GM19468 (cell line): Measurements from ENCODE around the gene C10orf105.

Experiments used
- ATAC-seq: cut with Tn5 transposase; IDR thresholded peaks from one replicate; pipeline ENCODE4 v1.9.1; 2021; ENCODE audit warnings: mild to moderate bottlenecking, moderate library complexity, moderate number of reproducible peaks; ENCODE audit not compliant: unreplicated experiment; ENCODE audit errors: extremely low read depth

C10orf105 gene

DNA sequence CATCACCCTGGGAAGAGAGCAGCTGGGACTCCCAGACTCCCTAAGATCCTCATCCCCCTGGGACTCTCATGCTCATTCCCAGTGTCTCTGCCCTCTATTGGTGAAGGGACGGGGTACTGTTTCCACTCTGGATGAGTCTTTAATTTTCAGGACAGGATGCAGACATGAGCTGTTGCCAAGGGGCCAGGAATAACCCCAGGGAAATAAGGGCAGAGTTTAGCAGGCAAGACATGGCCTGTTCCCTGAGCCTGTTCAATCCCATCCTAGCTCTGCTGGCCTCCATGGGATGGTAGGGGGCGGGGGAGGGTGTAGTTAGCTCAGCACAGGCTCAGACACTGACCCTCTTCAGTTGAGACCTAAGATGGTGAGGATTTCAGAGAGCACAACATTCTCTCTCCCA, 14.0 kb downstream of the C10orf105 start:
- no peak for ATAC-seq

DNA sequence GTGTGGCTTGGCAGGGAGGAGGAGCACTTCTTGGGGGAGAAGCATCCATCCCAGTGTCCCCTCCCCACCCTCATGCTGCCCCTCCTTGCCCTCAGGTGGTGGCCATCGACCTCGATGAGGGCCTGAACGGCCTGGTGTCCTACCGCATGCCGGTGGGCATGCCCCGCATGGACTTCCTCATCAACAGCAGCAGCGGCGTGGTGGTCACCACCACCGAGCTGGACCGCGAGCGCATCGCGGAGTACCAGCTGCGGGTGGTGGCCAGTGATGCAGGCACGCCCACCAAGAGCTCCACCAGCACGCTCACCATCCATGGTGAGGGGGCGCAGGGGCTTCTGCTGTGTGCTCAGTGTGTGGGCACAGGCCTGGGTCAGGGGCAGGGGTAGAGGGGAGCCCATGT, 14.8 kb downstream of the C10orf105 start:
- no peak for ATAC-seq

DNA sequence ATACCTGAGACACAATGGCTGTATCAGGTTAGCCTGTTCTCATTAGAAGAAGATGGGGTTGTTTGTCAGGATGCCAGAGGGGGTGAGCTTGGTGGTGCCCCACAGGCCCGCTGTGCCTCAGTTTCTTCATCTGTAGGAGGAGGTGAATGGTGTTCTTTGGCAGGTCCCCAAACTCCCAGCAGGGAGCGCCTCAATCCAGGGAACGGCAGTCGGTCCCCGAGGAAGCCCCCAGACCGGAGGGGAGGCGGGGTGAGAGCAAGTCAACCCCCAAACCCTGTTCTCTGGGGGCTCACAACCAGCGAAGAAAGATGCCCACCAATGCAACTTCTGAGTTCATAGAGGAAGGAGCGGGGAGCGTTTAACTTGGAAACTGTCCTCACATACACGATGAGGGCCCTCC, 16.0 kb downstream of the C10orf105 start:
- no peak for ATAC-seq

DNA sequence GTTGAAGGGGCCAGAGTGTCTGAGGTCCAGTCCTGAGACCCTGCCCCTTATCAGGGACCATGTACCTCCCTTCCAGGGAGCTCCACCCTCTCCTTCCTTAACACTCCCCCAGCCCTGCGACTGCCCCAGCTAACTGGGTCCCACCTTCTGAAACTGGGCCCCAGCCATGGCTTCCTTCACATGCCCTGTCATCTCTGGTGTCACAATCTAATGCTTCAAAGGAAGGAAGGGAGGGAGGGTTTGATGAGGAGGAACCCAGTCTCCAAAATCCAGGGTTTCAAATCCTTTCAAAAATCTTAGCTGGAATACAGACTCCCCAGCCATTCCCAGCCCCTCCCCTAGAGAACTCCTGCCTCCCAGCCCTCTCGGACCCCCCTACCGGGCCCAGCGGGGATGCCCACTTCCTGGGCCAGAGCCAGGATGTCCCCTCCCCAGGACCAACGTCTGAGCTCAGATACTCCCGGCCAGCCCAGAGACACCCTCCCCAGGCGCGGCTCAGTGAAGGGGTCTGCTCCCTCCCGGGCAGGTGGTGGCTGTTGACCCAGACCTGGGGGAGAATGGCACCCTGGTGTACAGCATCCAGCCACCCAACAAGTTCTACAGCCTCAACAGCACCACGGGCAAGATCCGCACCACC, 18.0 kb downstream of the C10orf105 start:
- no peak for ATAC-seq

DNA sequence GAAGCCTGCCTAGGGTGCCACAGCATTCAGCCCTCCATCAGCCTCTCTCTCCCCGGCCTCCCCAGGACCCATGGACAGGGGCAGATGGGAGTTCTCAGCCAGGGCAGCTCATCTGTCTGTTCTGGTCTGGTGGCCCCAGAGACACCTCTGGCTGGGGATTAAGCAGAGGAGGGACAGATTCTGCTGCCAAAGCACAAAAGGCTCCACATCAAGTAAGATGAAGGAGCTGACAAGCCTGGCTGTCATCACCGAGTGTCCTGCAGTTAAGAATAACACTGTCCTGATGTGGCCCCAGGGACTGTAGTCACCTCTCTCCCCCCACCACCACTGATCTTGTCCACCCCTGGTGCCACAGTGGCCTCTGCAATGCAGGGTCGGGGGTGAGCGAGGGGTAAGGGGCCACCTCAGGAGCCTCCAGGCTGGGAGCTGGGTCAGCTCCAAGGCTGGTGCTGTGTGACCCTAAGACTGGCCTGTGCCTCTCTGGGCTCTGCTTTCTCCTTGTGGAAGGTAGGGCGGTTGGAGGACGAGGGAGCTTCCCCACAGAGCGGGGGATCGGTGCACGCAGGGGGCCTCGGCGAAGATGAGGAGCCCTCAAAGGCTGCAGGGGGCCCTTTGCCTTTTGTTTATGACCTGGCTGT, 18.7 kb downstream of the C10orf105 start:
- no peak for ATAC-seq

DNA sequence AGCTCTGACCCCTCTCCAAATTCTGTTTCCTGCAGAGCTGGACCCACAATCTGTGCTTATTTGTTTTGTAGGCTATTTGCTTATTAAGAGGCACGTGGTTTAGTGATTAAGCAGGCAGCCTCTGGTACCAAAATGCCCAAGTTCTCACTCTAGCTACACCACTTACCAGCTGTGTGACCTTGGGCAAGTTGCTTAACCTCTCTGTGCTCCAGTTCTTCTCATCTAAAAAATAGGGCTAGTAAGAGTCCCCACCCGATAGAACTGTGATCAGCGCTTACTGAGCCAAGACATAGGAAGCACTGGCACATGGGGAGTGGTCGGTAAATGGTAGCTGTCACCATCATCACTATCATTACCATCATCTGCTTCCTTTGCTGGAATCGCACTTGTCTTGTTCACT, 20.8 kb downstream of the C10orf105 start:
- ATAC-seq: no peak

DNA sequence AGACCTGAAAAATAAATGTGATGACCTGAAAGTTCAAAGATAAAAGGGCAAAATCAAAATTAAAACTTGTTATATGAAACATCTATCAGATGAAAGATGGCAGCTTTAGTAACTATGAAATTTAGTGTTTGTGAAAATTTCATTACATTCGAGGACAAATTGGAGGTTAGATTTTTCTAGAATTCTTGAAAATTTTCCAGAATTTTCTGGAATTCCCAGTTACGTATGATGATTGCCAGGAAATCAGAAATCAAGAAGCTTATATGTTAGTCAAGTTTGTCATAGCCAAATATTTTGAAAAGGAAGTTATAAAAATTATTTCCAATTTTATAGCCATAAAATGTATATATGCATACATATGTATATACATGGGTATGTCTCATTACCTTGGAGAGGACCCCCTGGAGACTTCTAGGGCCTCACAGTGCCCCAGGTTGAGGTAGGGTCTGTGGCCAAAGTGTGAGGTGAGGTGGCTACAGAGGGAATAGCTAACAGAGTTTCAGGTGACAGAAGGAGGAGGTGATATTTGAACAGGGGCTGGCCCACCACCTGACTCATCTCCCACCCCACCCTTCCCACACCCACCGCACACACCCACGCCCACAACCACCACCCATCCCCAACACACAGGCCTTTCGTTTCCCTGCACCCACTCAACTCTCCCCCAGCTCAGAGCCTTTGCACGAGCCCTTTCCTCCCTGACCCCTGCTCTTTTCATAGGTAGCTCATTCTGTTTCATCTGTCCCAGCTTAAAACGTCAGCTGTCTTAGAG, 21.5 kb downstream of the C10orf105 start:
- ATAC-seq: no peak

DNA sequence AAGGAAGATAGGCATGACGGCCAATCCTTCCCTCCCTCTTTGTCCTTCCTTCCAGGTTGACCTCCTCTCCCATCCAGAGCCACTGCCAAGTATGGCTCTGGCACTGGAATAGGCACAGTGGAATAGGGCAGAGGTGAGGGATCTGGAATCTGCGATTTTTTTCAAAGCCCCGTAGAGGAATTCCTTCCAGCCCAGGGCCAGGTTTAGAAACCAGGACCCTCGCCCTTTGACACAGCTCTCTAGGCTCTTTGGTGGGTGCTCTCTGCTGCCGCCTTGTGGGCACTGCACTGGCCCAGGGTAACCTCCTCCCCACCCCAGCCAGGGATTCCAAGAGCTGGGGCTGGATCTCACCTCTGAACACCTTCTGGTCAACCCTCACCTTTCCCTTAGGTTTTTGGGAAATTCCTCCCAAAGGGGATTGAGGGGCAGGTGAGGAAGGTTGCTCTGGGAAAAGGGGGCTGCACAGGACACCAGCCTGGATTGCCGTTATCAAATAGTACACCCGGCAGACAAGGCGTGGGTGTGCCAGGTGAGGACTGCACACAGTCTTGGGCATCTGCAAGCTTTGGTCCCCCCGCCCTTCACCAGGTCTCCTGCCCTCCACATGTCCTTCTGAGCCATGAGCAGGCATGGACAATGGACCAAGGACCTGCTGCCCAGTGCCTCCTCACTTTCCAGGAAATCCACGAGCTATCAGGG, 22.8 kb downstream of the C10orf105 start:
- no peak for ATAC-seq

DNA sequence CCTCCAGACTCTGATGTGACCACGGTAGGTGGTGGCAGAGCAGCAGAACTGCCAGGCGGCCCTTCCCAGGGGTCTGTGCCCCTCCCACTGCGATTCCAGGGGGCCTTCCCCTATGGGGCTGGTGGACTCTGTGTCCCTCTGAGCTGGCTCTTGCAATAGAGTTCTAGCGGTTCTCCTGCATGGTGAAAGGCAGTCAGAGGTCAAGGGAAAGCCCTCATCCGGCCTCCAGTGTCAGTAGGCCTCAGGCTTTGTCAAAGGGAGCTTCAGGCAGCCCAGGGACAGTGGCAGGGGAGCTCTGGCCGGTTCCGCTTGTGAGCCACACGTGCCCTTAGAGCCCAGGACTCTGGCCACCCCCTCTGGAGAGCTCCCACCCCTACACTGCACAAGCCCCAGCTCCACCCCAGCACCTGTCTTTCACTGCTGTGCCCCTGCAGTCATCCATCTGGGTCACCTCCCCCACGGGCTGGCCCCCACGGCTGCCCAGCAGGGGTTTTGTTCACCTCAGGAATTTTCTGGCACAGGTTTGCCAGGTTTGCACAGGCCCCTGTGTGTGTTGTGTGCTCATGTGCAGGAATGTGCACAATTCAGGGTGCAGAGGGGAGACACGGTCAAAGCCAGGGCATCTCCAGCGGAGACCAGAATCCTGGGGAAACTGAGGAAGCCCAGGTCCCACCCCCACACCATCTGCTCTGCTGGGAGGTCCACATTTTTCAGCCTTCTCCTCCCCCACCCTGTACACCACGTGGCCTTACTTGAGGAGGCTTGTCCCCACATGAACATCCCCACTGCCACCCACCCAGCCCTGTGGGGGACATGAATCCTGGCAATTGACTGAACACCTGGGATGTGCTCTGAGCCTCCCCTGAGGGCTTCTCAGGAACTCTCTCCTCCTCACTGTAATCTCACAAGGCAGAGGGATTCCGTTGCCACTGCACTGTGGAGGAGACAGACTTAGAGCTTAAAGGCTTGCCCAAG, 23.8 kb downstream of the C10orf105 start:
- ATAC-seq: no peak

DNA sequence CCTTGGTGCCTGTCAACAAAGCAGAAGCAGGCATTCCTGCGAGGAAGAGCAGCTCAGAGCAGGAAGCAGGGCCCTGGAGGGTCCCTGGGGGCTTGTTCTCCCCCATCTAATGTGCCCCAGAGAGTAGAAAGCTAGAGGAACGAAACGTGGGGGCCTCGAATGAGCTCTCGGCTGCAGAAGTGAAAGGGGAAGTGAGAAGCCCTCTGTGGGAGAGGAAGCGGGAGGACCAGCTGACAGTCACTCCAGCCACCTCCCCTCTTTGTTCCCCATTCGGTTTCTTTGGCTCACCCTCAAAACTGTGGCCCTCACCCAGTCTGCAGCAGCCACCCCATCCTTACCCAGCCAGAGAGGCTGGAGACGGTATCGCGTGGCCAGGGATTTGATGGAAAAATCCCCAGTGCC, 25.0 kb downstream of the C10orf105 start:
- no peak for ATAC-seq

DNA sequence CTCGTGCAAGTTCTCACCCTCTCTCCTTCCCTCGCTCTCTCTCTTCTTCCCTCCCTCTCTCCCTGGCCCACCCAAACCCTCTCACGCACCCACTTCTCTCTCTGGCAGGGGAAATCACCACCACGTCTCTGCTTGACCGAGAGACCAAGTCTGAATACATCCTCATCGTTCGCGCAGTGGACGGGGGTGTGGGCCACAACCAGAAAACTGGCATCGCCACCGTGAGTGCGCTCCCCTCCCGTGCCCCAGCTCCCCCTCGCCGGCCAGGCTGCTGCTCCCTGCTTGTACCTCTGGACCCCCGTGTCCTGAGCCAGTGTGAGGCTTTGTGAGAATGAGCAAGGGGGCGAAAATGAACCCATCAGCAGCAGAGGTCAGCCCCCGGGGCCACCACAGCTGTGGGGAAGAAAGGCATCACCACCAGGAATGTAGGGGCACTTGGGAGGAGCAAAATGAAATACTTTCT, 25.5 kb downstream of the C10orf105 start:
- ATAC-seq: no peak

DNA sequence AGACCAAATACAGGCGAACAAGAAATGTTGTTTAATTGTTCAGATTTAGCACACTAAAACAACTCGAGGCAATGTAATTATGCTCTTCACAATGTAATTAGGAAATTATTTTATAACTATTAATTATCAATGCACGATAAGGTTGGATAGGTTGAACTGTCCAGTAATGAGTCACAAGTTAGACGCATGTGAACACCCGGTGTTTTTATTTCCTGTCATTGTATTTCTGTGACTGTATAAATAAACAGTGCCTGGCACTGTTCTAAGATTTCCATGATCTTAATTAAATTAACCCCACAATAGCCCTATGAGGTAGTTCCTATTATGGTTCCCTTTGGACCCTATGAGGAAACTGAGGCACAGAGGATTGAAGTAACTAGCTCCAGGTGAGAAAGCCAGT, 26.2 kb downstream of the C10orf105 start:
- no peak for ATAC-seq

DNA sequence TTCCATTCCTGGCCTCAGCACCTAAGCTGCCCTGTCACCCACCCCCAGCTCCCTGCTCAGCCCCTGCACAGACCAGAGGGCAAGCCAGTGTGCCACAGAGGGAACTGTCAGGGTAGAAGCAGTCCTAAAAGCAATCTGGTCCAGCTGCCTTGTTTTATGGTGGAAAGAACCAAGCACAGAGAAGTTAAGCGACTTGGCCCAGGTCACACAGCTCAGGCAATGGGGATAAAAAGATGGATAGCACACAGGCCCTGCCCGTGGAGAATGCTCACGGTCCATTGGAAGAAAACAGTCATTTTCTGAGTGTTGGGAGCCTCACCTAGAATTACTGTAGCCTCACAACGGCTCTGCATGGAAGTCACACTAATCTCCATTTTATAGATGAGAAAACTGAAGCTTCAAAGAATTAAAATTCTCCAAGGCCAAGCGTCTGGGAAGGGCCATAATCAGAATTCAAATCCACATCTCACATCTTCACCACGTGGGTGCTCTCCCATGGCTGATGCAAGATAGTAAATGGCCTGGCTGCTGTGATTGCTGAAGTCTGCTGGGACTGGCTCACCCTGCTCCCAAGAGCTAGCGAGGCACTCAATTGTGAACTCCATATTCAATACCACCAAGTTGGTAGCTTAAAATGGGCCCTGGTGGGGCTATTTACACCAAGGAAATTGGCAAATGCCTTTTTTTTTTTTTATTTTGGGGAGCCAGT, 26.8 kb downstream of the C10orf105 start:
- ATAC-seq: no peak

DNA sequence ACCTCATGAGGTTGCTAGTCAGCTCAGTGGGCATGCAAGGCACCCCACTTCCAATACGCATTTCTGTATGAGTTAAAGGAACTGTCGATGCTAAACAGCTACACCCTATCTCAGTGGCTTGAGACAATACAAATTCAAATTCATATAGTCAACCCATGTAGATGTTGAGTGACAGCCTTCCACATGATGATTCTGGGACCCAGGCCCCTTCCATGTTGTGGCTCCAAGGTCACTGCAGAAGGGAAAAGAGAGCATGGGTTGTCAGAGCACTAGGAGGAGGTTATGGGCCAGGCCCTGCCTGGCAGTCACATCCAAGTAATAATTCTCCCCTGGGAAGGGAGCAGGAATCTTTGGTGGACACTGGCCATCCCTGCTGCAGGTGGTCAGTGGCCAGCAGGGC, 28.2 kb downstream of the C10orf105 start:
- ATAC-seq: no peak

DNA sequence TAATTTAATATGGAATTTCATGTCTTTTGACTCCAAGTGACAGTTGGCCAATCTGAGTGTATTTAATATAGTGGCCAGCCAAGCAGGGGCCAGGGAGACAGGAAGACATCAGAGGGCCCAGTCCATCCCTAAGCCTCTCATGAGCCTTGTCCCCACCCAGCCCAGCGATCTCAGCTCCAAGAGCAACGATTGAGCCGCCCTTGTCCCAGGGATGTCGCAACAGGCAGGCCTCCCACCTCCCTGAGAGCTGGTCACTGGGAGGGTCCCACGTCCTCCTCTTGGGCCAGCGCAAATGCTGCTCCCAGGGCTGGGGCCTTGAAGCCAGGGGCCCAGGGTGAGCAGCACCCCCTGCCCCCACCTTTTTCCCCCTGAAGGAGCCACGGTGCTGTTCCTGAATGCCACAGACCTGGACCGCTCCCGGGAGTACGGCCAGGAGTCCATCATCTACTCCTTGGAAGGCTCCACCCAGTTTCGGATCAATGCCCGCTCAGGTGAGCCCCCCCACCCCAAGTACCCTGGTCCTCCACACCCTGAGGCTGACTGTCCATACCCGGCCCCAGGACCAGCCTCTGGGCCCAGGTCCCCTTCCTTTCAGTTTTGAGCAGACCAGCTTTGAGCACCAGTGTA, 29.4 kb downstream of the C10orf105 start:
- ATAC-seq: no peak

DNA sequence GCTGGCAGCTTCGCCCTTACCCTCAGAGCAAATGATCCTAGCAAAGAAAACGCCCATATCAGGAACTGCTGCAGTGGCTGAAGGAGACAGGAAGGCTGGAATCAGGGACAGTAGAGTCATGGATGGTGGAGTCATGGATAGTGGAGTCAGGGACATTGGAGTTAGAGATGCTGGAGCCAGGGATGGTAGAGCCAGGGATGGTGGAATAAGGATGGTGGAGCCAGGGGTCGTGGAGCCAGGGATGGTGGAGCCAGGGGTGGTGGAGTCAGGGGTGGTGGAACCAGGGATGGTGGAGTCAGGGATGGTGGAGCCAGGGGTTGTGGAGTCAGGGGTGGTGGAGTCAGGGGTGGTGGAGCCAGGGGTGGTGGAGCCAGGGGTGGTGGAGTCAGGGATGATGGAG, 31.3 kb downstream of the C10orf105 start:
- no peak for ATAC-seq

DNA sequence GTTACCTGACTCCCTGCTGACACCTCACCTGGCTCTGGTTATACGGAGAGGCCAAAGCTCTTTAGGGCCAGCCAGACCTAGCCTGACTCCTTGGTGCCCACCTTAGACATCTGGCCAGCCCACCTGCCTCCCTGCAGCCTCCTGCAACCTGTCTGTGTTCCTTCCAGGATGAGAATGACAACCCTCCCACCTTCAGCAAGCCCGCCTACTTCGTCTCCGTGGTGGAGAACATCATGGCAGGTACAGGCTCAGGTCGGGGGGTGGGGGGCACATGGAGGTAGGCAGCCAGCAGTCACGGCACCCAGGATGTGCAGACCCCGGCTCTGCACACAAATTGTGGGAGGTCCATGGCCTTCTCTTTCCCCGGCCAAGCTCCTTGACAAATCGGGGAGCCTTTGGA, 32.1 kb downstream of the C10orf105 start:
- no peak for ATAC-seq

DNA sequence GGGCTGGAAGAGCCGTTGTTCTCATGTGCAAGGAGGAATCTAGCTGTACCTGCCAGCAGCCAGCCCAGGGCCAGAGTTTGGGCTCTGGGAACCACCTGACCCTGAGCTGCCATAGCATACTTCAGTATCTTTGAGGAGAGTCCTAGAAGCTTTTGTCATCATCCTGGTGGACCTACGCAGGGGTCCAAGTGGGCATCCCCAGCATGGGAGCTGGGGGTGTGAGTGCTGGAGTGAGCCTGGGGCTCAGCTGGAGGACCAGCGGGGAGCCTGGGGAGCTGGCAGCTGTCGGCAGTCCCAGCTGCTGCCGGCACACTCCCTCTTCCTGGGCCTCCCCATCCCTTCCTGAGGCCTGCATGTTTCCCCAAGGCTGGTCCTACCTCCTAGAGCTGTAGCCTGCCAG, 32.5 kb downstream of the C10orf105 start:
- ATAC-seq: no peak
